Measurements from ENCODE around the gene PPP4R3A. TPM values are rescaled to one million over a fixed set of nuclear protein-coding genes. Genes with fewer than 3 reads are reported as not detected.

Gene PPP4R3A
- total RNA-seq, 1 experiment from 2014 or later = 124 TPM

DNA sequence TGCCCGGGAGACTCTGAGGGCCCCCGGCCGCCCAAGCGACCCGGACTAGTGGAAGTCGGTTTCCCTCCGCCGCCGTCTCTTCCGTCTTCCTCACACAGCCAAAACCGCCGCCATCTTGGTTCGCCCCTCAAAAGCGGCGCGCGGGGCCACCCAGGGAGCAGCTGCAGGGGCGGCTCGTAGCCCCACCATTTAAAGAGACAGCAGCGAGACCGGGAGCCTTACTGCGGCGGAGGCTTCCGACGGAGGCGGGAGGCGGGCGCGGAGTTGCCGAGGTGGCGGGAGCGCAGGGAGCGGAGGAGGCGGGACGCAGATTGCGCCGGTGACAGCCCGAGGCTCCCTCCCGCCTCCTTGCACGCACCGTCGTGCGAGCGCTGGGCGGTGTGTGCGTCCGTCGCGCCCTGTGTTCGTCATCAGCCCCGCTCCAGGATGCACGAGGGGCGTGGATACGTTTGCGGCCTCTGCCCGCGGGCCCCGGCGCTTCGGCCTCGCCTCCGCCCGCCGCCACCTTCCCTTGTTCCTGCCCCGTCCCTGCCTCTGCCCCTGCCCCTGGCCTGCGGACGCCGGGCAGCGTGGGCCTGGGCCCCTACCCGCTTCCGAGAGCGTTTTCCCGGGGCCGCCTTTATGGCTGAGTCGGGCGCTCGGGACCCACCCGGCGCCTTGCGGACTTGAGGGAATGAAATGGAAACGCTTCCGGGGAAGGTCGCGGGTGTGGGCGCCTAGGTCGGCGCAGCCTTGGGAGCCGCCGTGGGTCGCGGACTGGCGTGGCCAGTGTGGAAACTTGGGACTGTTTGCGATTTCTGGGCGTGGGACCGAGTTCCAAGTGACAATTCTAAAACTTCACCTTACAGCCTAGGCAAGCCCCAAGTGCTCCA is at the start of gene PPP4R3A (continued):
- peak; percentile 91 for TF ChIP-seq ZBTB21 (CRISPR knock-in tag; IDR thresholded peaks at IDR 0.05; ENCODE audit: borderline replicate concordance)
- TF ChIP-seq TEAD4 (CRISPR knock-in tag; IDR thresholded peaks at IDR 0.05) = peak; percentile 66; the same call in 1 of the 2 replicates
- no peak for TF ChIP-seq JUN (CRISPR knock-in tag; IDR thresholded peaks at IDR 0.05)
- TF ChIP-seq, protein P1, sequence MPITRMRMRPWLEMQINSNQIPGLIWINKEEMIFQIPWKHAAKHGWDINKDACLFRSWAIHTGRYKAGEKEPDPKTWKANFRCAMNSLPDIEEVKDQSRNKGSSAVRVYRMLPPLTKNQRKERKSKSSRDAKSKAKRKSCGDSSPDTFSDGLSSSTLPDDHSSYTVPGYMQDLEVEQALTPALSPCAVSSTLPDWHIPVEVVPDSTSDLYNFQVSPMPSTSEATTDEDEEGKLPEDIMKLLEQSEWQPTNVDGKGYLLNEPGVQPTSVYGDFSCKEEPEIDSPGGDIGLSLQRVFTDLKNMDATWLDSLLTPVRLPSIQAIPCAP (CRISPR knock-in tag; IDR thresholded peaks at IDR 0.05) = no peak; the same call in 1 of the 2 replicates
- no peak; the same call in 1 of the 2 replicates for TF ChIP-seq ELF4 (CRISPR knock-in tag; IDR thresholded peaks at IDR 0.05; ENCODE audit: low read depth)
- TF ChIP-seq CREM (CRISPR knock-in tag; IDR thresholded peaks at IDR 0.05) = peak; percentile 98
- TF ChIP-seq, protein P2, sequence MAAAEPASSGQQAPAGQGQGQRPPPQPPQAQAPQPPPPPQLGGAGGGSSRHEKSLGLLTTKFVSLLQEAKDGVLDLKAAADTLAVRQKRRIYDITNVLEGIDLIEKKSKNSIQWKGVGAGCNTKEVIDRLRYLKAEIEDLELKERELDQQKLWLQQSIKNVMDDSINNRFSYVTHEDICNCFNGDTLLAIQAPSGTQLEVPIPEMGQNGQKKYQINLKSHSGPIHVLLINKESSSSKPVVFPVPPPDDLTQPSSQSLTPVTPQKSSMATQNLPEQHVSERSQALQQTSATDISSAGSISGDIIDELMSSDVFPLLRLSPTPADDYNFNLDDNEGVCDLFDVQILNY (CRISPR knock-in tag; IDR thresholded peaks at IDR 0.05) = peak; percentile 96
- TF ChIP-seq ZBTB43 (CRISPR knock-in tag; IDR thresholded peaks at IDR 0.05) = peak; percentile 92; the same call in 1 of the 2 replicates
- no peak for TF ChIP-seq MLX (CRISPR knock-in tag; IDR thresholded peaks at IDR 0.05)
- TF ChIP-seq, protein P3, sequence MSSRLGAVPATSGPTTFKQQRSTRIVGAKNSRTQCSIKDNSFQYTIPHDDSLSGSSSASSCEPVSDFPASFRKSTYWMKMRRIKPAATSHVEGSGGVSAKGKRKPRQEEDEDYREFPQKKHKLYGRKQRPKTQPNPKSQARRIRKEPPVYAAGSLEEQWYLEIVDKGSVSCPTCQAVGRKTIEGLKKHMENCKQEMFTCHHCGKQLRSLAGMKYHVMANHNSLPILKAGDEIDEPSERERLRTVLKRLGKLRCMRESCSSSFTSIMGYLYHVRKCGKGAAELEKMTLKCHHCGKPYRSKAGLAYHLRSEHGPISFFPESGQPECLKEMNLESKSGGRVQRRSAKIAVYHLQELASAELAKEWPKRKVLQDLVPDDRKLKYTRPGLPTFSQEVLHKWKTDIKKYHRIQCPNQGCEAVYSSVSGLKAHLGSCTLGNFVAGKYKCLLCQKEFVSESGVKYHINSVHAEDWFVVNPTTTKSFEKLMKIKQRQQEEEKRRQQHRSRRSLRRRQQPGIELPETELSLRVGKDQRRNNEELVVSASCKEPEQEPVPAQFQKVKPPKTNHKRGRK (CRISPR knock-in tag; IDR thresholded peaks at IDR 0.05; ENCODE audit: borderline replicate concordance) = no peak
- TF ChIP-seq CBFB (CRISPR knock-in tag; IDR thresholded peaks at IDR 0.05; ENCODE audit: low read depth) = peak; percentile 97; the same call in 1 of the 2 replicates
- TF ChIP-seq RORB (CRISPR knock-in tag; IDR thresholded peaks at IDR 0.05) = no peak
- TF ChIP-seq NR2C2 (CRISPR knock-in tag; IDR thresholded peaks at IDR 0.05) = 0 out of 2 replicates have a peak, but pooled peaks have one; percentile 53
- peak; percentile 96 for TF ChIP-seq CREB1 (CRISPR knock-in tag; IDR thresholded peaks at IDR 0.05)
- TF ChIP-seq ATF1 (CRISPR knock-in tag; IDR thresholded peaks at IDR 0.05) = peak; percentile 90
- TF ChIP-seq ZNF232 (CRISPR knock-in tag; IDR thresholded peaks at IDR 0.05) = peak; percentile 90
- no peak for TF ChIP-seq ZNF121 (CRISPR knock-in tag; IDR thresholded peaks at IDR 0.05)
- TF ChIP-seq STAT6 (CRISPR knock-in tag; conservative IDR thresholded peaks at IDR 0.05; ENCODE audit: low read depth) = no peak
- TF ChIP-seq, protein P4, sequence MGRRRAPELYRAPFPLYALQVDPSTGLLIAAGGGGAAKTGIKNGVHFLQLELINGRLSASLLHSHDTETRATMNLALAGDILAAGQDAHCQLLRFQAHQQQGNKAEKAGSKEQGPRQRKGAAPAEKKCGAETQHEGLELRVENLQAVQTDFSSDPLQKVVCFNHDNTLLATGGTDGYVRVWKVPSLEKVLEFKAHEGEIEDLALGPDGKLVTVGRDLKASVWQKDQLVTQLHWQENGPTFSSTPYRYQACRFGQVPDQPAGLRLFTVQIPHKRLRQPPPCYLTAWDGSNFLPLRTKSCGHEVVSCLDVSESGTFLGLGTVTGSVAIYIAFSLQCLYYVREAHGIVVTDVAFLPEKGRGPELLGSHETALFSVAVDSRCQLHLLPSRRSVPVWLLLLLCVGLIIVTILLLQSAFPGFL (CRISPR knock-in tag; IDR thresholded peaks at IDR 0.05; ENCODE audit: borderline replicate concordance) = no peak
- TF ChIP-seq NR3C1 (CRISPR knock-in tag; conservative IDR thresholded peaks at IDR 0.05; ENCODE audit: low read depth) = no peak; the same call in 1 of the 2 replicates
- TF ChIP-seq MXD4 (CRISPR knock-in tag; IDR thresholded peaks at IDR 0.05; ENCODE audit: borderline replicate concordance) = no peak
- TF ChIP-seq FOXP1 (CRISPR knock-in tag; IDR thresholded peaks at IDR 0.05; ENCODE audit: borderline replicate concordance) = peak; percentile 87
- TF ChIP-seq, protein P5, sequence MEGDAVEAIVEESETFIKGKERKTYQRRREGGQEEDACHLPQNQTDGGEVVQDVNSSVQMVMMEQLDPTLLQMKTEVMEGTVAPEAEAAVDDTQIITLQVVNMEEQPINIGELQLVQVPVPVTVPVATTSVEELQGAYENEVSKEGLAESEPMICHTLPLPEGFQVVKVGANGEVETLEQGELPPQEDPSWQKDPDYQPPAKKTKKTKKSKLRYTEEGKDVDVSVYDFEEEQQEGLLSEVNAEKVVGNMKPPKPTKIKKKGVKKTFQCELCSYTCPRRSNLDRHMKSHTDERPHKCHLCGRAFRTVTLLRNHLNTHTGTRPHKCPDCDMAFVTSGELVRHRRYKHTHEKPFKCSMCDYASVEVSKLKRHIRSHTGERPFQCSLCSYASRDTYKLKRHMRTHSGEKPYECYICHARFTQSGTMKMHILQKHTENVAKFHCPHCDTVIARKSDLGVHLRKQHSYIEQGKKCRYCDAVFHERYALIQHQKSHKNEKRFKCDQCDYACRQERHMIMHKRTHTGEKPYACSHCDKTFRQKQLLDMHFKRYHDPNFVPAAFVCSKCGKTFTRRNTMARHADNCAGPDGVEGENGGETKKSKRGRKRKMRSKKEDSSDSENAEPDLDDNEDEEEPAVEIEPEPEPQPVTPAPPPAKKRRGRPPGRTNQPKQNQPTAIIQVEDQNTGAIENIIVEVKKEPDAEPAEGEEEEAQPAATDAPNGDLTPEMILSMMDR (IDR thresholded peaks at IDR 0.05) = no peak
- TF ChIP-seq, protein P6, sequence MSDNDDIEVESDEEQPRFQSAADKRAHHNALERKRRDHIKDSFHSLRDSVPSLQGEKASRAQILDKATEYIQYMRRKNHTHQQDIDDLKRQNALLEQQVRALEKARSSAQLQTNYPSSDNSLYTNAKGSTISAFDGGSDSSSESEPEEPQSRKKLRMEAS (CRISPR knock-in tag; IDR thresholded peaks at IDR 0.05) = peak; percentile 98
- peak; percentile 90; the same call in 1 of the 2 replicates for TF ChIP-seq MYBL2 (CRISPR knock-in tag; IDR thresholded peaks at IDR 0.05)
- TF ChIP-seq FOXK1 (CRISPR knock-in tag; IDR thresholded peaks at IDR 0.05) = peak; percentile 97
- peak; percentile 50; the same call in 1 of the 2 replicates for TF ChIP-seq ZNF263 (CRISPR knock-in tag; IDR thresholded peaks at IDR 0.05; ENCODE audit: low read depth)
